ENCODE measurements around the gene DBN1. TPM values are rescaled to one million over a fixed set of nuclear protein-coding genes. Genes with fewer than 3 reads are reported as not detected.

DBN1 gene
- total and polyA plus RNA-seq, 9 of the 15 experiments (the other 6 are each of a cell fraction or from before 2014, with no cell fraction given) = 0.25 to 87.2 (median 27.9) TPM

DNA sequence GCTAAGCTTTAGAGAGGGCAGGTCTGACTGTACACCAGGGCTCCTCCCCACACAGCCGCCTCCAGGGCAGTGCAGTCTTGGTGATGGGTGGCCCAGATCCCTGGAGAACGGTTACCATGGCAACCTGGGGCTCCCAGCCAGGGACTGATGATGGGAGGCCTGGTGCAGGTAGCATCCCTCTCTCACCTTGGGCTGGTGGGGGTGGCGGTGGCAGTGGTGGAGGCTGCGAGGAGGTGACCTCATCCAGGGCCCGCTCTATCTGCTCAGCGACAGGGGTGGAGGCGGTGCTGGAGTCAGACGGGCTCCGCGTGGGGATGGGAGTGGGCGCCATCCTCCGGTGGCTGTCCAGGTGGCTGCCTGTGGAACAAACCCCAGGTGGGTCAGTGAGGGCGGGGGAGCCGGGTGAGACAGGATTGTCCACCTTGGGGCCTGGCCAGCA lies 14.5 kb downstream of the DBN1 start (continued):
- TF ChIP-seq, protein P1, sequence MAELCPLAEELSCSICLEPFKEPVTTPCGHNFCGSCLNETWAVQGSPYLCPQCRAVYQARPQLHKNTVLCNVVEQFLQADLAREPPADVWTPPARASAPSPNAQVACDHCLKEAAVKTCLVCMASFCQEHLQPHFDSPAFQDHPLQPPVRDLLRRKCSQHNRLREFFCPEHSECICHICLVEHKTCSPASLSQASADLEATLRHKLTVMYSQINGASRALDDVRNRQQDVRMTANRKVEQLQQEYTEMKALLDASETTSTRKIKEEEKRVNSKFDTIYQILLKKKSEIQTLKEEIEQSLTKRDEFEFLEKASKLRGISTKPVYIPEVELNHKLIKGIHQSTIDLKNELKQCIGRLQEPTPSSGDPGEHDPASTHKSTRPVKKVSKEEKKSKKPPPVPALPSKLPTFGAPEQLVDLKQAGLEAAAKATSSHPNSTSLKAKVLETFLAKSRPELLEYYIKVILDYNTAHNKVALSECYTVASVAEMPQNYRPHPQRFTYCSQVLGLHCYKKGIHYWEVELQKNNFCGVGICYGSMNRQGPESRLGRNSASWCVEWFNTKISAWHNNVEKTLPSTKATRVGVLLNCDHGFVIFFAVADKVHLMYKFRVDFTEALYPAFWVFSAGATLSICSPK (IDR thresholded peaks at IDR 0.05; ENCODE audit: borderline replicate concordance) = no peak
- TF ChIP-seq, protein P2, sequence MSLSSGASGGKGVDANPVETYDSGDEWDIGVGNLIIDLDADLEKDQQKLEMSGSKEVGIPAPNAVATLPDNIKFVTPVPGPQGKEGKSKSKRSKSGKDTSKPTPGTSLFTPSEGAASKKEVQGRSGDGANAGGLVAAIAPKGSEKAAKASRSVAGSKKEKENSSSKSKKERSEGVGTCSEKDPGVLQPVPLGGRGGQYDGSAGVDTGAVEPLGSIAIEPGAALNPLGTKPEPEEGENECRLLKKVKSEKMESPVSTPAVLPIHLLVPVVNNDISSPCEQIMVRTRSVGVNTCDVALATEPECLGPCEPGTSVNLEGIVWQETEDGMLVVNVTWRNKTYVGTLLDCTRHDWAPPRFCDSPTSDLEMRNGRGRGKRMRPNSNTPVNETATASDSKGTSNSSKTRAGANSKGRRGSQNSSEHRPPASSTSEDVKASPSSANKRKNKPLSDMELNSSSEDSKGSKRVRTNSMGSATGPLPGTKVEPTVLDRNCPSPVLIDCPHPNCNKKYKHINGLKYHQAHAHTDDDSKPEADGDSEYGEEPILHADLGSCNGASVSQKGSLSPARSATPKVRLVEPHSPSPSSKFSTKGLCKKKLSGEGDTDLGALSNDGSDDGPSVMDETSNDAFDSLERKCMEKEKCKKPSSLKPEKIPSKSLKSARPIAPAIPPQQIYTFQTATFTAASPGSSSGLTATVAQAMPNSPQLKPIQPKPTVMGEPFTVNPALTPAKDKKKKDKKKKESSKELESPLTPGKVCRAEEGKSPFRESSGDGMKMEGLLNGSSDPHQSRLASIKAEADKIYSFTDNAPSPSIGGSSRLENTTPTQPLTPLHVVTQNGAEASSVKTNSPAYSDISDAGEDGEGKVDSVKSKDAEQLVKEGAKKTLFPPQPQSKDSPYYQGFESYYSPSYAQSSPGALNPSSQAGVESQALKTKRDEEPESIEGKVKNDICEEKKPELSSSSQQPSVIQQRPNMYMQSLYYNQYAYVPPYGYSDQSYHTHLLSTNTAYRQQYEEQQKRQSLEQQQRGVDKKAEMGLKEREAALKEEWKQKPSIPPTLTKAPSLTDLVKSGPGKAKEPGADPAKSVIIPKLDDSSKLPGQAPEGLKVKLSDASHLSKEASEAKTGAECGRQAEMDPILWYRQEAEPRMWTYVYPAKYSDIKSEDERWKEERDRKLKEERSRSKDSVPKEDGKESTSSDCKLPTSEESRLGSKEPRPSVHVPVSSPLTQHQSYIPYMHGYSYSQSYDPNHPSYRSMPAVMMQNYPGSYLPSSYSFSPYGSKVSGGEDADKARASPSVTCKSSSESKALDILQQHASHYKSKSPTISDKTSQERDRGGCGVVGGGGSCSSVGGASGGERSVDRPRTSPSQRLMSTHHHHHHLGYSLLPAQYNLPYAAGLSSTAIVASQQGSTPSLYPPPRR (CRISPR knock-in tag; IDR thresholded peaks at IDR 0.05; ENCODE audit: borderline replicate concordance) = no peak
- no peak for TF ChIP-seq MAZ (CRISPR knock-in tag; conservative IDR thresholded peaks at IDR 0.05 in 1 of 2, IDR thresholded peaks at IDR 0.05 in 1 of 2)
- TF ChIP-seq ZC3H4 (CRISPR knock-in tag; IDR thresholded peaks at IDR 0.05; ENCODE audit: borderline replicate concordance) = no peak
- TF ChIP-seq ZBTB33 (CRISPR knock-in tag; IDR thresholded peaks at IDR 0.05) = peak; percentile 75
- TF ChIP-seq HLTF (IDR thresholded peaks at IDR 0.05) = no peak
- no peak for TF ChIP-seq MEIS2 (IDR thresholded peaks at IDR 0.05; ENCODE audit: partially characterized antibody)
- peak; percentile 73; the same call in 1 of the 2 replicates for TF ChIP-seq CTBP1 (IDR thresholded peaks at IDR 0.05; ENCODE audit: borderline replicate concordance)
- TF ChIP-seq DNMT1 (IDR thresholded peaks at IDR 0.05) = no peak
- no peak for TF ChIP-seq ARID2 (IDR thresholded peaks at IDR 0.05)
- TF ChIP-seq FUS (optimal IDR thresholded peaks at IDR 0.05; ENCODE audit: low read depth, low read length) = no peak
- no peak for TF ChIP-seq MYBL2 (IDR thresholded peaks at IDR 0.05; ENCODE audit: low read depth)
- no peak for TF ChIP-seq MYBL2 (CRISPR knock-in tag; IDR thresholded peaks at IDR 0.05; ENCODE audit: borderline replicate concordance)
- peak in 1 of 2 experiments; percentile 70; a peak in 1 of 4 replicates for TF ChIP-seq CSDE1 (IDR thresholded peaks at IDR 0.05)
- TF ChIP-seq CBX8 (IDR thresholded peaks at IDR 0.05; ENCODE audit: borderline replicate concordance, extremely low read depth, low read depth, low read length, poor library complexity, severe bottlenecking) = no peak
- no peak for TF ChIP-seq CREB5 (CRISPR knock-in tag; IDR thresholded peaks at IDR 0.05)
- peak in 1 of 2 experiments; percentile 49; a peak in 1 of 4 replicates for TF ChIP-seq KDM1A (IDR thresholded peaks at IDR 0.05)
- TF ChIP-seq RCOR1 (IDR thresholded peaks at IDR 0.05; ENCODE audit: borderline replicate concordance in 1 of 2, low read depth in 2 of 2, low read length in 2 of 2) = 0 out of 4 replicates have a peak, but pooled peaks of 1 of the 2 experiments have one; percentile 35

Measured in K562 (cell line).